A673 (cell line): ENCODE results near the gene ARHGEF2. TPM values are rescaled to one million over a fixed set of nuclear protein-coding genes. Genes with fewer than 3 reads are reported as not detected.

Source experiments
- BruUV-seq: library from RNA; stranded (reverse); fragments of 400-500 nt; replicated peaks from 2 replicates; lab custom pipeline; 2021; lab: Mats Ljungman, UMichigan
- CTCF ChIA-PET: fragments of 300-600 bp; sonication (Branson Sonifier 250); formaldehyde crosslinking; loops from one replicate; lab custom pipeline; 2022; ENCODE audit warnings: antibody characterized with exemption; lab: Charles Lee
- POLR2A ChIA-PET: fragments of 300-600 bp; sonication (Branson Sonifier 250); formaldehyde crosslinking; loops from one replicate; lab custom pipeline; 2022; ENCODE audit warnings: antibody characterized with exemption; ENCODE audit not compliant: low non-redundant PET; lab: Charles Lee
- DNase-seq: peaks from one replicate; pipeline ENCODE4 v3.0.0-alpha.2; 2015; ENCODE audit warnings: low spot score
- H3K27ac ChIP-seq: fragments of 200-600 bp; sonication (generic); 2 replicates; pipeline ENCODE4 v1.5.1; 2016; ENCODE audit warnings: mixed run types, low read depth, mild to moderate bottlenecking, mixed read lengths, antibody characterized with exemption, low read length; ENCODE audit not compliant: poor library complexity, severe bottlenecking
- H3K27me3 ChIP-seq: fragments of 200-600 bp; sonication (generic); replicated peaks from 2 replicates; pipeline ENCODE4 v1.6.1; 2017; ENCODE audit warnings: mixed run types, low read depth, mild to moderate bottlenecking, mixed read lengths, antibody characterized with exemption, low read length; ENCODE audit not compliant: insufficient read depth, poor library complexity
- H3K36me3 ChIP-seq: fragments of 200-600 bp; sonication (generic); 2 replicates; pipeline ENCODE4 v1.6.1; 2016; ENCODE audit warnings: mixed run types, mild to moderate bottlenecking, mixed read lengths, antibody characterized with exemption, low read length; ENCODE audit not compliant: insufficient read depth, poor library complexity, severe bottlenecking
- H3K4me1 ChIP-seq: fragments of 200-600 bp; sonication (generic); 2 replicates; pipeline ENCODE4 v1.6.1; 2017; ENCODE audit warnings: mixed run types, mild to moderate bottlenecking, mixed read lengths, antibody characterized with exemption, low read length; ENCODE audit not compliant: insufficient read depth, poor library complexity, severe bottlenecking
- H3K4me3 ChIP-seq: fragments of 200-600 bp; sonication (generic); 2 replicates; pipeline ENCODE4 v1.5.1; 2016; ENCODE audit warnings: low read depth, mixed run types, mild to moderate bottlenecking, mixed read lengths, low read length; ENCODE audit not compliant: poor library complexity, severe bottlenecking
- H3K9me3 ChIP-seq: fragments of 200-600 bp; sonication (generic); 2 replicates; pipeline ENCODE4 v1.6.1; 2016; ENCODE audit warnings: mixed run types, low read depth, mild to moderate bottlenecking, mixed read lengths, antibody characterized with exemption, low read length; ENCODE audit not compliant: poor library complexity, severe bottlenecking
- CTCF ChIP-seq: fragments of 300-800, 200-600 bp; sonication (generic); conservative IDR thresholded peaks from 2 replicates; pipeline ENCODE4 v1.5.1; 2017; ENCODE audit warnings: low read depth, mild to moderate bottlenecking, antibody characterized with exemption, low read length, moderate library complexity, mixed read lengths
- EZH2 ChIP-seq: fragments of 200-600 bp; sonication (generic); IDR thresholded peaks from 2 replicates; pipeline ENCODE4 v1.6.1; 2017; ENCODE audit warnings: borderline replicate concordance, low read depth, mild to moderate bottlenecking, mixed read lengths, antibody characterized with exemption, low read length; ENCODE audit not compliant: poor library complexity, severe bottlenecking
- intact Hi-C: fragments of 100-400 bp; cut with micrococcal nuclease; formaldehyde crosslinking; loops from one replicate; pipeline ENCODE4 v1.10.0; 2022; ENCODE audit not compliant: unreplicated experiment
- total RNA-seq: library from RNA; stranded (reverse); gene quantifications from 2 replicates; pipeline ENCODE4 v1.2.3, GENCODE V29; 2021

Gene ARHGEF2
- total RNA-seq, 1 experiment from 2014 or later, result 148 TPM

DNA sequence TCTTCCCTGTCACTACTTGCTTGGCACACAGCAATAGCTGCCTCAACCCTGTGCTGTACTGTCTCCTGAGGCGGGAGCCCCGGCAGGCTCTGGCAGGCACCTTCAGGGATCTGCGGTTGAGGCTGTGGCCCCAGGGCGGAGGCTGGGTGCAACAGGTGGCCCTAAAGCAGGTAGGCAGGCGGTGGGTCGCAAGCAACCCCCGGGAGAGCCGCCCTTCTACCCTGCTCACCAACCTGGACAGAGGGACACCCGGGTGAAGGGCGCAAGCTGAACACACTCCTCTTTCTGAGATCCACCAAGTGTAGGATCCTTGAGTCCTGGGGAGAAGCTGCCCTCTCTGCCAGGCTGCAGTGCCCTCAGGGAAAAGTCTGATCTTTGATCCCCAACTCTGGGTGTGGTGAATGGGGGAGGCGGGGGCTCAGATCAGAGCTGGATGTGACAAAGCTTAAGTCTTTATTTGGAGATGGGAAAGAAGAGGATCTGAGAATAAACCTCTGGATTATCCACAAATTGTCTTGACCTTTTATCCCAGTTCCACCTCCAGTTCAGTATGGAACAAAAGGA is 35.7 kb downstream of the ARHGEF2 start:
- ChIA-PET CTCF (no interaction called here), POLR2A (no interaction called here)
- H3K9me3 ChIP-seq, result no peaks in the 10 kb centered on the region
- H3K27me3 ChIP-seq, result no peaks in the 10 kb centered on the region
- DNase-seq, result no peak
- no peak overlapping the region for H3K4me3 ChIP-seq
- peaks cover 14% of the 10 kb centered on the region for H3K36me3 ChIP-seq
- BruUV-seq, result no TSS peak
- peak overlapping the region; percentile 71 for H3K27ac ChIP-seq
- TF ChIP-seq CTCF, result no peak
- no peak for TF ChIP-seq EZH2
- intact Hi-C loops, result loop anchor here (5.0 kb wide), 1 partner anchor 35 kb away; the partner anchor contains the start of gene ARHGEF2
- H3K4me1 ChIP-seq, result peaks cover 23% of the 10 kb centered on the region

GRCh38 chr1:155941845-155942531 is 36.4 kb downstream of the ARHGEF2 start:
- TF ChIP-seq CTCF (no peak), EZH2 (no peak)
- ChIA-PET CTCF (no interaction called here), POLR2A (no interaction called here)
- Histone ChIP-seq H3K9me3 (no peaks in the 10 kb centered on the region), H3K36me3 (peaks cover 7% of the 10 kb centered on the region), H3K27me3 (no peaks in the 10 kb centered on the region), H3K27ac (peak overlapping the region; percentile 71), H3K4me3 (no peak overlapping the region), H3K4me1 (peaks cover 23% of the 10 kb centered on the region)
- BruUV-seq, result no TSS peak
- intact Hi-C loops, result loop anchor here (5.0 kb wide), 1 partner anchor 35 kb away; the partner anchor contains the start of gene ARHGEF2
- no peak for DNase-seq

DNA sequence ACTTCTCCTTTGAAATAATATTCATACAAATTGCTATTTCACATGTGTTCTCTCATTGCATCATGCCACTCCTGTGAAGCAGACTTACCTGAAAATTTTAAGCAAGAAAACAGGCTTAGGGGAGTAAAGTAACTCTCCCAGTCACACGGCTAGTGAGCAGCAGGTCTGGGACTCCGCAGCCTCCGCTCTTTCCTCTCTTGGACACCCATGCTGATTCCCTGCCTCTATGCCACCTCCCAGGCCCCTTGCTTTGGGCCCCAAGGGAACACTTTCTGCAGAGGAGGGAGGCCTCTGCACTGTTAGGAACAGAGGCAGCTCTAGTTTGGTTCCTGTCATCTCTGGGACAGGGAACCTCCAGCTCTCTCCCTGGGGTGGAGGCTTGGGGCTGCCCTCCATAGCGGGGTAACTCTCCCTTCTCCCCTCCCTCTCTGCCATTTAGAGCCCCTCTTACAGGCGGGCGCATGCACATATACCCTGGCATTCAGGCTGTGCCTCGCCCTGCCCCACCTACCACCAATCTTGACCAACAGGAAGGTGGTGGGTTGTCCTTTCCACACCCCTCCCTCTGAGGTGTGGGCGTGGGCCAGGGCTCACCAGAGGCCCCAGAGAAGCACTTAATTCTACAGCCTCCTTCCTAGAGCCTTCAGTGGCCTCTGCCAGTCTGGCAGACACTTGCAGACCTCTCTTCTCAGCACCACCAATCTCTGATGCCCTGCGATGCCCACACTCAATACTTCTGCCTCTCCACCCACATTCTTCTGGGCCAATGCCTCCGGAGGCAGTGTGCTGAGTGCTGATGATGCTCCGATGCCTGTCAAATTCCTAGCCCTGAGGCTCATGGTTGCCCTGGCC is 37.1 kb downstream of the ARHGEF2 start, which contains the start of gene RXFP4:
RXFP4 (plus strand) TSS at position 646 of the 852 bp plus-strand sequence; CDS start at position 718, 72 bp downstream.
- intact Hi-C loops, result loop anchor here (5.0 kb wide), 1 partner anchor 36 kb away; the partner anchor contains the start of gene ARHGEF2
- no peaks in the 10 kb centered on the region for H3K9me3 ChIP-seq
- CTCF ChIA-PET, result no interaction called here
- no peak within 1 kb of the TSS for H3K4me3 ChIP-seq
- peaks cover 23% of the 10 kb centered on the region for H3K4me1 ChIP-seq
- no peaks in the 10 kb centered on the region for H3K27me3 ChIP-seq
- POLR2A ChIA-PET, result interaction anchor here (0.6 kb wide), 2 partner anchors 22 to 38 kb away, joined by 9 to 17 read pairs; no protein-coding TSS in a partner anchor
- no peaks in the 10 kb centered on the region for H3K36me3 ChIP-seq
- BruUV-seq, result no TSS peak
- peak within 1 kb of the TSS; percentile 71 for H3K27ac ChIP-seq
- peak; percentile 30 for DNase-seq
- TF ChIP-seq CTCF, result no peak
- TF ChIP-seq EZH2, result no peak
